Activated CD8-positive, alpha-beta memory T cell treated with anti-CD3 and anti-CD28 coated beads, Interleukin-2, amount 50 U/mL, for 24 hours (primary cell): ENCODE data around the gene KCNJ12.

Experiments
- DNase-seq: peaks from one replicate; pipeline ENCODE4 v3.0.0-alpha.2; 2020; ENCODE audit errors: extremely low read depth

KCNJ12 gene

DNA sequence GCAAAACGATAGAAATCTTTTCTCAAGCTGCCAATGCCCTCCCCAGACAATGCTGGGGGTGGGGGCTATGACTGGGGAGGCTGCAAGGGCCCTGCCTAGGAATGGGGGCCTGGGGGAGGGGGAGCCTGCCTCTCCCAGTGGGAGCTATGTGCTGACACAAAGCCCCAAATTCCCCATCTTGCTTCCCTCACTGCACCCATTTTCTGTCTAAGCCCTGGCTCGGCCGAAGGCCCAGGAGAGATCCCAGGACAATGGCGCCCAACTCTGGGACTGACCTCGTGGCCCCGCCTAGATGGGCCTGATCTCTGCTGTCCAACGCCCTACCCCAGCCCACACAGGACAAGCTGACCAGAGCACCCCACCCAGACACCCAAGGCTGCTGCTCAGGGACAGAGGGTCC, 11.1 kb upstream of the KCNJ12 start:
- no peak for DNase-seq

DNA sequence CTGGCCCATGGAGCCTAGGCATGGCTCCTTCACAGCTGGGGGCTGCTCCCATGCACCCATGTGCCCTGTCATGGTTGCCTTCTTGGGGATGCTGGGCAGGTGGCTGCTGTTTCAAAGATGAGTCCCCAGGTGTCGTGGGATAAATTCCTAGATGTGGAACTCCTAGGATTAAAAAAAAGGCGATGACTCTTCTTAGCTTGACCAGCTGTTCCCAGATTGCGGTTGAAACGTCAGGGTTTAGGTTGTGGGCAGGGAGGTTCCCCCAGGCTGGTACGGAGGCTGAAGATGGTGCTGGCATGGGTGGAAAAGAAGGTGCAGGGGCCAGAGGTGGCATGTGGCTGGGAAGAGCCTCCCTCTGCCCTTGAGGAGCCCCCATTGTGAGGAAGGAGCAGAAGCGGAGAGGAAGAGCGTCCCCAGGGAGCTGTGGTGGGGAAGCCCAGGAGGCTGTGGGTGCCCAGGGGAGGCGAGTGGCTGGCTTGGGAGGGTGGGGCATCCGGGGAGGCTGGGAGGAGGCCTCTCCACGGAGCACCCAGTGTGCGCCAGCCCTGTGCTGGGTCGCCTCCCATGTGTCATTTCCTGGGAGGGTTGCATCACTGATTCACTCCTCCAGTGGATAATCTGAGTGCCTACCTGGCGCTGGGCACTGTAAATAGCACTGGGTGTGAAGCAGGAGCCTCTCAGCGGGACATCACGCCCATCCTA, 7.5 kb upstream of the KCNJ12 start:
- DNase-seq, result no peak

DNA sequence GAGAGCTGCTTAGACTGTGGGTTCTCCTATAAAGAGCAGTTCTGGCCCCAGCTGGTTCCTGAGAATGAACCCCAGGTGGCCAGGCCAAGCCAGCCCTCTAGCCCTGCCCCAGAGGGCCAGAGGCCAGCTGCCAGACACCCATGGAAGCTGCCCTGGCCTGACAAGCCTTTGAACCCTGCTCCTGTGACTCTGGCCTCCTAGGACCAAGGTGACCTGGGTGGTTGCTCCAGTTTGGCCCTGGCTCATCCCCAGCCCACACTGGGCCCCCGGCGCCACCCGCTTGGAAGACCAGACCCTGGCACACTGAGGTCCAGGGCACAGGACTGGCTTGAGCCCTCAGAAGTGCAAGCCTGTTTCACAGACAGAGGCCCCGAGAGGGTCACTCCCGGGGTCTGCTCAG, 6.8 kb upstream of the KCNJ12 start:
- DNase-seq, result no peak

DNA sequence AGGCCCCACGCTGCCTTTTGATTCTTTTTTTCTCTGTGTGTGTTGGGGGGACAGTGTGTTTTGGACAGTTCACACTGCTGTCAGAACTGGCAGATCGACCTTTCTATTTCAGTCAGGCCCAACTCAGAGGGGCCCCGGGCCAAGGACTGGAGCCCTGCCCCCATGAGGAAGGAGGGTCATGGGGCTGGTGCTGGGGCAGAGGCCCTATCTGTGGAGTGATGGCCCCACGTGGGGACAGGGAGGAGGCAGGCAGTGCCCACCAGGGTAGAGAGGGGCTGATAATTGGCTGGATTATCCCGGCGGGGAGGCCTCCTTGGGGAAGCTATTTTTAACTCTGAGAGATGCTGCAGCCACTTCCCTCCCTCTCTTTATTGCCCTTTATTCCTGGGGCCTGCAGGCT, 5.7 kb upstream of the KCNJ12 start:
- no peak for DNase-seq

DNA sequence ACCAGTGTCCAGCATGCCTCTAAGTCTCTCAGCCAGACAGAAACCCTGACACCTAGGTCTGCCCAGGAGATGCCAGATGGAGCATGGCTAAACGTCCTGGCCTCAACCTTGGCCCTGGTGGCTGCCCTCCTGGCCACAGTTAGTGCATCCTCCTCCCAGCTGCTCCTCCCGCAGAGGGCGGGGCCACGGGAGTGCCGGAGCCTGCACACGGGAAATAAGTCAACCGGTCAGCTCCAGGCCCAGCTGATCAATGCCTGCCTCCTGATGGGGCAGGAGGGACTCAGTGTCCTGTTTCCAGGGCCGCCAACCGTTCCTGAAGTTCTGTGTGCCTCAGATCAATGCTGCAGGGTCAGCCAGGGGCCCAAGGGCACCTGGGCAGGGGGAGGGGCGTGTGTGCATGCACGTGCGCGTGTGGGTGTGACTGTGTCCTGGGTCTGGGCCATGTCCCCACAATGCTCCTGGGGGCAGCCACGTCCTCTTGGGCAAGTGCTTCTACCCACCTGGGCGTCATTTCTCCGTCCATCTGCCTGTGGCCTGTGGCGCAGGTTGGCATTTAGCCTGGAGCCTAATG, 4.6 kb upstream of the KCNJ12 start:
- no peak for DNase-seq

DNA sequence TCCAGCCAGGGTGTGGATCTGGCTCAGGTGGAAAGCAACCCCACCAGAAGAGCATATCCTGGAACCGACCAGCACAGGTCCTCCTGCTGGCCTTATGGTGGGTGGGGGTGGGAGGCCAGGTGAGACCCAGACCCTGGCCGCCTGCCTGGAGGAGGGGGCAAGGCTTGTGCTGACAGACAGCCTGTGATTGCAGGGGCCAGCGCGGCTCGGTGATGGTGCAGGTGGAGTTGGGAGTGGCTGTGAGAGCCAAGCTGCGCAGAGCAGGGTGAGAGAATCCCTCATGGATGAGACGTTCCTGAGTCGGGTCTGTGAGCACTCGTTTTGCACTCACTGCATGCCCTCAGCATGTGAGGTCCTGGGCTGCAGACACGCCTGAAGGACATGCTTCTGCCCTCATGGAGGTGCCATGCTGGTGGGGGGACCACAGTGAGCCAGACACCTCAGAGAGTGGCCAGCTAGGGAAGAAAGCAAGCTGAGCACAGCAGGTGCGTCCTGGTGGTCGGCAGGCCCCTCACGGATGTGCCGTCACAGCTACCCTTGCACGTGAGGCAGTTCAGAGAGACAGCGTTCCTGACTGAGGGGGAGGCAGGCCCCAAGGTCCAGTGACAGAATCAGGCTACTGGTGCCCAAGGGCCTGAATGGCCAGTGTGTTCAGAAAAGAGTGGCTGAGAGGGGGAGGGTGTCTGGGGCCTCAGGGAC, 3.8 kb upstream of the KCNJ12 start:
- DNase-seq, result no peak

DNA sequence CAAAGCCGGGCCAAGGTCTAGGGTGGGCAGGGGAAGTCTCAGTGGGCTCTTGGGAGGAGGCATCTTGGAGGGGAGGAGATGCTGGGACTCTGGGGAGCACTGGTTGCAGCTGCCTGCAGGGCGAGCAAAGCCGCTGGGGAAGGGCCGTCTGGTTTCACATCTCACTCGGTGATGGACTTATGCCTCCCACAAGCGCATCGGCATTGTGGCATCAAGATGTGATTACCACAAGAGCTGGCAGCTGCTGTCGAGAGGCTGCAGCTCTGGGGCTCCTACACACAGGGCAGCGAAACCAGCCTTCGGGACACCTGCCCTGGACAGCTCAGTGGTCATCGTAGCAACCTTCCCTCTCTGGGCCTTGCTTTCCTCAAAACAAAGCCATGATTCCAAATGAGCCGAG, 3.1 kb upstream of the KCNJ12 start:
- DNase-seq, result no peak

DNA sequence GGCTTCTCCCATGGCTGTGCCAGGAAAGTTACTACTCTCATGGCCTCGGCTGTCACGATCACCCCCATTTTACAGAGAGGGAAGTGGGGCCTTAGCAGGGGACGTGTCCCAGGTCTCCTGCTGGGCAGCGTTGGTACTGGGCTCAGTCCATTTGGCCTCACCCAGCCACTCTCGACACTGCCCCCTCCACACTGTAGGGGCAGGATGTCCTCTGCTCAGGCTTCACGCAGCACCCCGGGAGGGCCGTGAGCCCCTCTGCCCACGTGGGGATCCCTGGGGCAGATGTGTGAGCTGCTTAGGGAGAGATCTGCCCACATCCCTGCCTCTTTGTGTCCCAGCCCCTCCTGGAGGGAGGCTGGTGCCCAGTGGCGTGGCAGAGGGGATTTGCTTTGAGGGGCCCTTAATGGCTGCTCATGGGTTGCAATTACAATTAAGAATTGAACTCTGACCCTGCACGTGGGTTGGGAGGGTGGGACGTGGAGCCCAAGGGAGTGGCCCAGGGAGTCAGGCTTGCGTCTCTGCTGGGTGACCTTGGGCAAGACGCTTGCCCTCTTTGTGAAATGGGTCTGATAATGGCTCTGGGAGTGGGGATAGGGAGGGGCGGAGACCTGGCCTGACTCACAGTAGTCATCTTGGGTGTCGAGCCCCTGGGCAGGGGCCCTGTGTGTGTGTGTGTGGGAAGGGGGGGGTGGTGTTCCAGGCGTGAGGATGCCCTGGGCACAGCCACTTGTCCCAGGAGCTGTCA, 2.3 kb upstream of the KCNJ12 start:
- no peak for DNase-seq

DNA sequence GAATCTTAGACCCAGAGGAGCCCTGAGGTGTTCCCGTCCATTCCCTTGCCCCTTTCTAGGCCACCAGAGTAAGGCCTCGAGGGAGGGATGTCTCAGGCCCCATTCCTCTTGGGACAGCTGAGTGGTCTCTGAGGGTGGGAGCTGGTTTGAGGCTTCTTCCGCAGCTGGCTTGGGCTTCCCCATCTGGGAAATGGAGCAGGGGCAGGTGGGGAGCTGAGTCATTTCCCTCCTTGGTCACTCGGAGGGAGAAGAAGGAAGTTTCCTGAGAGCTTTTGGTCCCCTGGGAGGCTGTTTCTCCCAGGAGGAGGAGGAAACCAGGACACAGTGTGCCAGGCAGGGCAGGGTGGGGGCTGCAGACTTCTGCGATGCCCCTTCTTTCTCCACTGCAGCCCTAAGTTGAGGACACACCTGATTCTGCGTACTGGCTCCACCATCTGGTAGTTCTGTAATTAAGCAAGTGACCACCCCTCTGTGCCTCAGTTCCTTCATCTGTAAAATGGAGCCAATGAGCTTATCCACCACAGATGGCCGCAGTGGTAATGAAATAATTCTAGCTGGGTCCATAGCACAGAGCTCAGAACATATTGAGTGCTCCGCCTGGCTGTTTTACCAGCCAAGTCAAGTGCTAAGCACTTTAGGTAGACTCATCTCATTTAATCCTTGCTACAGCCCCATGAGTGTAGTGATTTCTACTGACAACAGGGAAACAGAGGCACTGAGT, 1.6 kb upstream of the KCNJ12 start:
- DNase-seq, result no peak

DNA sequence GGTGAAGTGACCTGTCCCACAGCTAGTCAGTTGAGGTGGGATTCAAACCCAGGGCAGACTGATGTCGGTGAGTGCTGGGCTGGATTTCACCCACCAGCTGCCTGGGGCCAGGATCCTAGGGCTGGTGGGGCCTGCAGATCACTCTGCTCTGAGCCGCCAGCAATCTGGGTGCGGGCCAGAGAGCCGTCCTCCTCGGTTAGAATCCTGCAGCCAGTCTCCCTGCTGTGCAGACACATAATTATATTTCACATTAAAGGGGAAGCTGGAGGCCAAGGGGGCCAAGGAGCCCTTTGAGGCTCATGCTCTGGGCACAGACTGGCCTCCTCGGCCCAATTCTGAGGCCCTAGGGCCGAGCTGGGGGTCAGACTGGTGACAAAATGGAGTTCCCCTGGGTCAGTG, 996 bp upstream of the KCNJ12 start:
- DNase-seq, result no peak

DNA sequence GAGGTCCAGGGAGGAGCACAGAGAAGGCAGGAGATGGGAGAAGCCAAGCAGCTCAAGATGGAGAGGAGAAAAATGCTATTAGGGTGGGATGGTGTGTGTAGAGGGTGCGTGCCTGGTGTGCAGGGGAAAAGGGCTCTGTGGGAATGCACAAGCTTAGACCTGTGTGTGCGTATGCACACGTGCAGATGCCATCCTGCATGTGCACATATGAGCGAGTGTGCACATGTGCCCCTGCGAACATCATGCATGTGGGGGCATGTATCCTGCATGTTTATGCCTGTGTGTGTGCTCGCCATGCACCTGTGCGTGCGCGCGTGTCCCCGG, 438 bp upstream of the KCNJ12 start:
- DNase-seq, result no peak

DNA sequence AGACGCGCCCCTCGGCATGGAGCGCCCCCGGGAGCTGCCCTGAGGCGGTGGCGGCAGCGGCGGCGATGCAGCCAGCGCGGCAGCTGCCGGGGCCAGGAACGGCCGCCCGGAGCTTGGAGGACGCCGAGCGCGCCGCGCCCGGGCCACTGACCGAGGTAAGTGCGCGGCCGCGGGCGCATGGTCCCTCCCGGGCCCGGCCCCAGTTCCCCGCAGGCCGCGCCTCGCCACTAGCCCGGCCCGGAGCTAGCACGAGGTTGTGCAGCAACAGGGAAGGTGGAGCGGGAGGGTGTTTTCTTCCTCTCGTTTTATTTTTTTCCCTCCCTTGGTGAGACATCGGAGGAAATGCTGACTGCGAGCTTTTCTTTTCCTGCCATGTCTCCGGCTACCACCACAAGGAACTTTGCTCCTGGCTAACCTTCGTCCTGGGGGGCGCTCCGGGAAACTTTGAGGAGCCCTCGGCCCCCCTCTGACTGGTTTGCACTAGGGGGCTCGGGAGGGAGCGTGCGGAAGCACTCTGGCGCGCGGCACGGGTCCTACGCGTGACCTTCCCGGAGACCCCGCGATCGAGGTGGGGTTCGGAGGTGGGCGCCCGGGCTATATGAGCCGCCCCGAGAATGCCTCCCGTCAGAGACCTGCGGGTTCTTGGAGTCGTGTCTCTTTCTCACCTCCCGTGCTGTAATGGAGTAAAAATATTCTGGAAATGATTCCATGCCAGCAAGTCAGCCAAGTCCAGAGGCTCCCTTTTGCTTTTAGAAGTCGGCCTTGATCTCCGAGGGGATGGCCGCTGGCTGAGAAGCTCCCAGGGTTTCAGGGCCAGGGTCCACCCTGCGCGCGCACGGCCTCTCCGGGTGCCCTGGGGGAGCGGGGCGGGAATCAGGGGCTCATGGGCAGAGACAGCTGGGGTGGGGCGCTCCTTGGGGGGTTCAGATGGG, 868 bp downstream of the KCNJ12 start:
- no peak for DNase-seq

DNA sequence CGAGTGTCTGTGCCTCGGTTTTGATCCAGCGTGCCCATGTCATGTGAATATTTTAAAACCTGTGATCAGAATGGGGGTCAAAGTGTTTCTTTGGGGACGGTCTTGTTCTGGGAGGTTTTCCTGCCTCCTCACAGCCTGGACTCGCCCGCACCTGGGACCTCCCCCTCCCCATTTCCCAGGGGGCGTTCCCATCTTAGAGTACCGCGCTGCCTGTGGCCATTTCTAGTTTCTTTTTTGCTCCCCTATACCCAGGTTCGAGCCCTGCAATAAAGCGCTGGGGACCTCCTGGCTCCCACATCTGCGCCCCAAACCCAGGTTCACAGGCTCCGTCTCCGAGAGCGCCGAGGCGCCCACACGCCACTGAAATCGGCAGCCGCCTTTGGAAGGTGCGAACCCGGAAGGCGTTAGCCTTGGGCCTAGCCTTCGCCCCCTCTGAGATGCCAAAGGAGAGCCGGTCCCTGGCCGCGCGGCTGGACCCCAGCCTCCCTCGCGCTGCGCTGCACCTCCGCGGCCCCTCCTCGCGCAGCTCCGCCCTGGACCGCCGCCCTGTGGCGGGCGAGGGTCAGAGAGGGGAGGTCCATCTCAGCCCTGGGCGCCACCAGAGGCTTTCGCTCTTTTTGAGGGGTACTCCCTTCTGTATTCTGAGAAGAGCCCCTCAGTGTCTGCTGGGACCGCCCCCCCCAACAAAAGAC, 1.7 kb downstream of the KCNJ12 start:
- no peak for DNase-seq

DNA sequence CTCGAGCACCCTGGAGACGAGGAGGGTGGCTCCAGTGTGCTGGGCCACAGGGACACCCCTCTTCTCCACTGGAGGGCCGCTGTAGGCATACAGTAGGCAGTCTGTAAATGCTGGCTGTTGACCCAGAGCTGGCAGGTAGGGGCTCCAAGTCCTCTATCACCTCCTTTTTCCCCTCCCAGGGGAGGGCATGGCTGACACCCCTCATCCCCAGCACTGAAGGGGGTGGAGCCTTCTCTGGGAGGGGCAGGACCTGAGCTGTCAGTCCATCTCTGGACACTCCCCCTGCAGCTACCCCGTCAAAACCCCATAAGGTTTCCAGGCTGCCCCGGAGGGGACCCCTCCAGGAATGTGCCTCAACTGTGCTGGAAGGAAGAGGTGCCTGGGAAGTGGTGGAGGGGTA, 2.4 kb downstream of the KCNJ12 start:
- no peak for DNase-seq

DNA sequence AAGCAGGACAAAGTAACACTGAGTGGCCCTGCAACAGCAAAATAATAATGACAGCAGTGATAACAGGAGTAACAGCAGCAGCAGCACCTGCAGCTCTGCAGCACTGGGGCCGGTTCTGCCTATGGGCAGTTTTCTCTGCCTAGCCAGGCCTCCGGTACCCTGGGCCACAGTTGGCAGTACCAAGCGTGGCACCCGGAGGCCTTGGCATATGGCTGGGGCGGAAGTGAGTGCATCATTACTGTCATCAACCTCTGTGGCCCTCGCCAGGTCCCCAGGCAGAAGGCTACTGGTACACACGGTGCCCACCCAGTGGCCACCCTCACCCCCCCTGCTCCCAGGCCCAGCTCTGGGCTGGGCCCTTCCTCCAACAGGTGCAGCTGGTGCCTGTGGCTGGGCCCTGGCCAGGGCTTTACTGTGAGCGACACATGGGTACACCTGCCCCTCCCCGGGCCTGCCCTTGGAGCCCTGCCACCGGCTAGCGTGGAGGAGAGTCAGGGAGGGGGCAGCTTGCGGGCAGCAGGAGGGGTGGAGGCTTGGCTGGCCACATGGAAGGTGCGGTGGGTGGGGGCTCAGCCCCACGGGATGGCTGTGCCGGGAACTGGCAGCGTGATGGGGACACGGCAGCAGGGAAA, 3.0 kb downstream of the KCNJ12 start:
- no peak for DNase-seq

DNA sequence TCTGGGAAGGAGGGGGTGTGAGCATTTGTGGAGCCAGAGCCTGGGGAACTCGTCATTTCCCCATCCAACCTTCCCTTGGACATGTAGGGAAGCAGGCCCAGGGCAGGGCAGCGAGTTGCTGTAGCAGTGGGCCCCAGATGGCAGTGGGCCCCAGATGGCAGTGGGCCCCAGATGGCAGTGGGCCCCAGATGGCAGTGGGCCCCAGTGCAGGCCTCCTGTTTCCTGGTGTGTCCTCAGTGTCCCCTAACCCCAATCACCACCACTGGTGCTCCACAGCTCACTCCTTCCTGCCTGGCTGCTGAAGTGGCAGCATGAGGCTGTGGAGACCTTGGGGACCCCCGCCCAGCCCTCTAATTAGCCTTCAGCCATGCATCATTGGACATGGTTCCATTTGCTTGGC, 4.5 kb downstream of the KCNJ12 start:
- DNase-seq, result no peak

DNA sequence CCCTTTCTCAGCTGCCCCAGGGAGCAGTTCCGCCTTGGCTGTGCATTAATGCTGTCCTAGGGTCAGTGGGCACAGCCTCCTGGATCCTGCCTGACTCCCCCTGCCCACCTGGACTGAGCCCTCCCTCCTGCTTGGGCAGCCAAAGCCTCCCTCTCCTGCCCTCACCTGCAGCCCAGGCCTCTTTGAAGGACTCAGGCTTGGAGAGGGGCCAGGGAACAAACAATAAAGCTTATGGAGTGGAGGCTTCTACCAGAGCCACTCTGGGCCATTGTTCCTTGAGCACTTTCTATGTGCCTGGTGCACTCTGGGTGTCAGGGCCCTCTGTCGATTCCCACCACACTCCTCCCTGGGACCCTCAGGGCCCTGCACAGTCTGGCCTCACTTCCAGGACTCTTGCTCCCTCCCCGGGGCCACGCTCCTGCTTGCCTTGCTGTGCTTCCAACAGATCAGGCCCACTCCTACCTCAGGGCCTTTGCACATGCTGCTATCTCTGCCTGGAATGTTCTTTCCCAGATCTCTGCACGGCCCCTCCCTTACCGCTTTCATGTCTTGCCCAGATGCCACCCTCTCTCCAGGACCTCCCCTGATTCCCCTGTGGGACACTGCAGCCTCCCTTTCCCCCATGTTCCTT, 5.0 kb downstream of the KCNJ12 start:
- DNase-seq, result no peak

DNA sequence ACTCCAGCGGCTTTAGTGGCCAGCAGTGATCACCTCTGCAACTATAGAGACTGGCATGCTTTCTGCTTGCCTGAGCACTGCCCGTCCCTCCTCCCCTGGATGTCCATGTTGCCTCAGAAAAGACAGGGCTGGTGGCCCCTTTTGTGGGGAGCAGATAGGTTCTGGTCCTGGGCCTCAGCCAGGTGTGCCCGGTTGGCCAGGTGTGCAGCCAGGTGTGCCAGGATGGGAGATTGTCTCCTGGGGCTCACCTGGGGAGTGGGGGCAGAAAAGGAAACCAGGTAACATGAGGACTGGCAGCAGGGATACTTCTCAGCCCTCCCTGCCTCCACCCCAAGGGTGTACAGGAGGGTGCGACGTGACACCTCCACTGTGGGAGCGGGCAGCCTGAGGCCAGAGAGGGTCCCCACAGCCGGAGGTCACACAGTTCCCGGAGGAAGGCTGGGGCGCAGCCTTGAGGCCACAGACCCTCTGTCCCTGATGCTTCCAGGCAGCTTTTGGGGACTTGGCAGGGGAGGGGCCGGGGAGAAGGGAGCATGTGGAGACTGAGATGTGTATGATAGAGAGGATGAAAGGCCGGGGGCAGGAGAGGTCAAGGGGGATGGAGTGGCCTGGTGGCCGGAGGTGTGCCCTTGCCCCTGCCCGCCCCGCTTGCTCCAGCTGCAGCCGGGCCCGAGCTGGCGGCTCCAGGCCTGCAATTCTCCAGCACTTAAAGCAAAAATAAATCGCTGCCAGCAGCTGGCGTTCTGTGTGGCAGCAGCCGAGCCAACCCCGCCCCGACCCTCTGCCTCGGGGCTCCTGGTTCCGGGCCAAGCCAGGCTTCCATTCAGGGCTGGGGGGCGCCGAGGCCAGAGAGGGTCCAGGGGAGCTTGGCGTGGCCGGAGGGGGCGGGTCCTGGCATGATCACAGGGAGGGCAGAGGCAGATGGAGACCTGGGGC, 6.7 kb downstream of the KCNJ12 start:
- DNase-seq, result no peak
